Neuronal stem cell (in vitro differentiated cells): Measurements from ENCODE around the gene PRSS2.
"Not testable (repeated sequence)": the region's sequence is repeated elsewhere in the genome, so short reads cannot be mapped to it uniquely, and the experiment has no call there.

Experiments
- DNase-seq: peaks from one replicate; pipeline ENCODE4 v3.0.0-alpha.2; 2013; ENCODE audit warnings: low spot score
- H2AFZ ChIP-seq: one replicate; pipeline ENCODE4 v1.6.1; 2013; ENCODE audit warnings: mild to moderate bottlenecking, low read length, inconsistent platforms
- H2AK5ac ChIP-seq: 2 replicates; pipeline ENCODE4 v1.6.1; 2013; ENCODE audit warnings: low read depth, mild to moderate bottlenecking, inconsistent platforms, low read length, moderate library complexity, mixed read lengths
- H2BK120ac ChIP-seq: 2 replicates; pipeline ENCODE4 v1.6.1; 2013; ENCODE audit warnings: low read depth, mild to moderate bottlenecking, inconsistent platforms, low read length, moderate library complexity, mixed read lengths
- H2BK12ac ChIP-seq: one replicate; pipeline ENCODE4 v1.6.1; 2013; ENCODE audit warnings: low read length, inconsistent platforms
- H2BK15ac ChIP-seq: 2 replicates; pipeline ENCODE4 v1.6.1; 2013; ENCODE audit warnings: mild to moderate bottlenecking, low read length, inconsistent platforms, mixed read lengths
- H2BK5ac ChIP-seq: one replicate; pipeline ENCODE4 v1.6.1; 2013; ENCODE audit warnings: inconsistent platforms, mild to moderate bottlenecking, low read length, moderate library complexity
- H3K14ac ChIP-seq: one replicate; pipeline ENCODE4 v1.6.1; 2013; ENCODE audit warnings: low read length, inconsistent platforms
- H3K18ac ChIP-seq: 2 replicates; pipeline ENCODE4 v1.6.1; 2013; ENCODE audit warnings: low read length, inconsistent platforms
- H3K23ac ChIP-seq: 2 replicates; pipeline ENCODE4 v1.6.1; 2013; ENCODE audit warnings: low read depth, mild to moderate bottlenecking, mixed read lengths, low read length, inconsistent platforms; ENCODE audit not compliant: poor library complexity
- H3K27ac ChIP-seq: replicated peaks from 3 replicates; pipeline ENCODE4 v1.5.1; 2013; ENCODE audit warnings: low read length, inconsistent platforms
- H3K27me3 ChIP-seq, 3 experiments: 2 replicates each; pipeline ENCODE4 v1.6.1; 2013; ENCODE audit warnings: low read length in 3 of 3, mild to moderate bottlenecking in 2 of 3, inconsistent platforms in 1 of 3, low read depth in 1 of 3, mixed read lengths in 1 of 3, moderate library complexity in 1 of 3; ENCODE audit not compliant: control insufficient read depth in 3 of 3, insufficient read depth in 3 of 3
- H3K36me3 ChIP-seq, 2 donors: replicated peaks in 1 of 2; 2 replicates each; pipeline ENCODE4 v1.6.1; 2013; ENCODE audit warnings: low read length in 2 of 2; ENCODE audit not compliant: control insufficient read depth in 2 of 2, insufficient read depth in 2 of 2
- H3K4ac ChIP-seq: 2 replicates; pipeline ENCODE4 v1.6.1; 2013; ENCODE audit warnings: inconsistent platforms, mild to moderate bottlenecking, low read length, moderate library complexity
- H3K4me1 ChIP-seq, 2 donors: 1 replicate in 1 of 2; 2 replicates in 1 of 2; pipeline ENCODE4 v1.6.1; 2013; ENCODE audit warnings: low read length in 2 of 2, low read depth in 1 of 2; ENCODE audit not compliant: control insufficient read depth in 2 of 2, insufficient read depth in 1 of 2
- H3K4me2 ChIP-seq: one replicate; pipeline ENCODE4 v1.6.1; 2013; ENCODE audit warnings: mild to moderate bottlenecking, low read length, inconsistent platforms; ENCODE audit not compliant: insufficient read depth, poor library complexity, severe bottlenecking
- H3K4me3 ChIP-seq, 2 donors: 2 replicates each; pipeline ENCODE4 v1.5.1; 2013; ENCODE audit warnings: low read length in 2 of 2, mild to moderate bottlenecking in 2 of 2, inconsistent platforms in 1 of 2, moderate library complexity in 1 of 2
- H3K79me1 ChIP-seq: one replicate; pipeline ENCODE4 v1.6.1; 2013; ENCODE audit warnings: low read depth, mild to moderate bottlenecking, inconsistent platforms, low read length, moderate library complexity
- H3K9ac ChIP-seq: one replicate; pipeline ENCODE4 v1.6.1; 2013; ENCODE audit warnings: mild to moderate bottlenecking, low read depth, low read length, inconsistent platforms; ENCODE audit not compliant: poor library complexity
- H3K9me3 ChIP-seq, 2 donors: replicated peaks in 1 of 2; 2 replicates each; pipeline versions ENCODE3 to v1.6.1; 2013; ENCODE audit warnings: low read length in 2 of 2, mild to moderate bottlenecking in 2 of 2, inconsistent platforms in 1 of 2, low read depth in 1 of 2, mixed read lengths in 1 of 2, moderate library complexity in 1 of 2; ENCODE audit not compliant: control insufficient read depth in 2 of 2, insufficient read depth in 1 of 2
- H4K8ac ChIP-seq: one replicate; pipeline ENCODE4 v1.6.1; 2013; ENCODE audit warnings: low read depth, mild to moderate bottlenecking, inconsistent platforms, low read length, moderate library complexity
- H4K91ac ChIP-seq: one replicate; pipeline ENCODE4 v1.6.1; 2013; ENCODE audit warnings: low read length, low read depth, mild to moderate bottlenecking, inconsistent platforms; ENCODE audit not compliant: poor library complexity
- WGBS, 2 donors: extraction: QIAGEN DNeasy Blood & Tissue Kit; methylation state at CpG; one replicate each; pipeline ENCODE4 v1.1.7; 2013; ENCODE audit warnings: missing lambda C conversion rate in 2 of 2, mixed read lengths in 1 of 2; ENCODE audit not compliant: insufficient read length in 2 of 2, insufficient replicate concordance in 1 of 2; ENCODE audit errors: extremely low coverage in 2 of 2; 5-methylcytosine and 5-hydroxymethylcytosine counted together

The PRSS2 gene

GRCh38 chr7:142745745-142746144 is 25.0 kb upstream of the PRSS2 start:
- Histone ChIP-seq H4K91ac (no peak overlapping the region), H3K14ac (no peak overlapping the region), H3K4me3 (no peak overlapping the region), H3K4ac (no peak overlapping the region), H3K9me3 (no peaks in the 10 kb centered on the region), H2BK120ac (no peak overlapping the region), H2BK15ac (no peak overlapping the region), H3K4me1 (no peaks in the 10 kb centered on the region), H2AK5ac (no peak overlapping the region), H2AFZ (no peak overlapping the region), H3K27me3 (no peaks in the 10 kb centered on the region), H2BK12ac (no peak overlapping the region), H3K4me2 (no peak overlapping the region), H3K23ac (no peak overlapping the region), H3K9ac (no peak overlapping the region), H3K27ac (no peak overlapping the region), H2BK5ac (no peak overlapping the region), H3K79me1 (no peaks in the 10 kb centered on the region), H3K36me3 (no peaks in the 10 kb centered on the region), H3K18ac (no peak overlapping the region), H4K8ac (no peak overlapping the region)
- no peak for DNase-seq
- WGBS, 2 donors = no CpG with 5 or more reads among the region's 4 CpGs

GRCh38 chr7:142746264-142746663 is 24.5 kb upstream of the PRSS2 start:
- Histone ChIP-seq H3K4ac (no peak overlapping the region), H3K9me3 (no peaks in the 10 kb centered on the region), H2BK12ac (no peak overlapping the region), H2BK120ac (no peak overlapping the region), H3K4me3 (no peak overlapping the region), H2BK15ac (no peak overlapping the region), H3K4me2 (no peak overlapping the region), H3K23ac (no peak overlapping the region), H3K27me3 (no peaks in the 10 kb centered on the region), H2AFZ (no peak overlapping the region), H3K4me1 (no peaks in the 10 kb centered on the region), H3K79me1 (no peaks in the 10 kb centered on the region), H4K8ac (no peak overlapping the region), H2AK5ac (no peak overlapping the region), H3K14ac (no peak overlapping the region), H2BK5ac (no peak overlapping the region), H3K9ac (no peak overlapping the region), H3K36me3 (no peaks in the 10 kb centered on the region), H3K27ac (no peak overlapping the region), H4K91ac (no peak overlapping the region), H3K18ac (no peak overlapping the region)
- no peak for DNase-seq
- WGBS, 2 donors = no CpG with 5 or more reads among the region's 3 CpGs

- not testable (repeated sequence) for H3K18ac ChIP-seq, H3K36me3 ChIP-seq, H2AFZ ChIP-seq, H4K91ac ChIP-seq, H3K9me3 ChIP-seq, H3K79me1 ChIP-seq, H3K27me3 ChIP-seq, H3K4me3 ChIP-seq, H3K4me1 ChIP-seq, H3K27ac ChIP-seq, H2BK12ac ChIP-seq, H2BK120ac ChIP-seq, H2BK15ac ChIP-seq, H3K4ac ChIP-seq, H3K14ac ChIP-seq, H3K9ac ChIP-seq, H4K8ac ChIP-seq, H3K23ac ChIP-seq, DNase-seq, H2BK5ac ChIP-seq, H3K4me2 ChIP-seq, H2AK5ac ChIP-seq
- no CpG with 5 or more reads among the region's 2 CpGs for WGBS, 2 donors
Observed at GRCh38 chr7:142748410-142748809, 22.4 kb upstream of the PRSS2 start.

- H3K14ac ChIP-seq = no peak within 1 kb of the TSS
- no peak within 1 kb of the TSS for H2BK120ac ChIP-seq
- no peaks in the 10 kb centered on the region for H3K27me3 ChIP-seq
- H3K79me1 ChIP-seq = no peaks in the 10 kb centered on the region
- H3K4me3 ChIP-seq = no peak within 1 kb of the TSS
- H4K8ac ChIP-seq = no peak within 1 kb of the TSS
- H2BK15ac ChIP-seq = no peak within 1 kb of the TSS
- H3K9ac ChIP-seq = no peak within 1 kb of the TSS
- no peak within 1 kb of the TSS for H2AK5ac ChIP-seq
- H3K36me3 ChIP-seq = no peaks in the 10 kb centered on the region
- no peak within 1 kb of the TSS for H3K4me2 ChIP-seq
- H3K4ac ChIP-seq = no peak within 1 kb of the TSS
- no peak within 1 kb of the TSS for H2AFZ ChIP-seq
- H3K27ac ChIP-seq = no peak within 1 kb of the TSS
- H4K91ac ChIP-seq = no peak within 1 kb of the TSS
- H3K9me3 ChIP-seq = no peaks in the 10 kb centered on the region
- no peak within 1 kb of the TSS for H2BK12ac ChIP-seq
- no CpG with 5 or more reads among the region's 11 CpGs for WGBS, 2 donors
- no peak within 1 kb of the TSS for H2BK5ac ChIP-seq
- H3K18ac ChIP-seq = no peak within 1 kb of the TSS
- no peaks in the 10 kb centered on the region for H3K4me1 ChIP-seq
- no peak within 1 kb of the TSS for H3K23ac ChIP-seq
- DNase-seq = no peak
Observed at GRCh38 chr7:142749218-142749993, 21.4 kb upstream of the PRSS2 start, which contains the start of gene PRSS1. PRSS1 (plus strand) TSS chr7:142749472; CDS start chr7:142749485, 13 bp downstream.
